Type B pancreatic cell (in vitro differentiated cells): Measurements from ENCODE around the gene C1QL4. TPM values are rescaled to one million over a fixed set of nuclear protein-coding genes. Genes with fewer than 3 reads are reported as not detected.

ENCODE experiments used
- DNase-seq: peaks from one replicate; pipeline ENCODE4 v3.0.0; 2021; ENCODE audit warnings: mixed read lengths; ENCODE audit not compliant: unreplicated experiment; ENCODE audit errors: extremely low spot score
- H3K27ac Mint-ChIP-seq: 2 replicates; pipeline ENCODE4 v1.8.0; 2021; ENCODE audit warnings: mild to moderate bottlenecking, mixed read lengths
- H3K27me3 Mint-ChIP-seq: 2 replicates; pipeline ENCODE4 v1.8.0; 2021; ENCODE audit warnings: mixed read lengths
- H3K36me3 Mint-ChIP-seq: 2 replicates; pipeline ENCODE4 v1.8.0; 2021; ENCODE audit warnings: mixed read lengths
- H3K4me1 Mint-ChIP-seq: one replicate; pipeline ENCODE4 v1.8.0; 2021; ENCODE audit warnings: mixed read lengths; ENCODE audit not compliant: unreplicated experiment
- H3K4me3 Mint-ChIP-seq: 2 replicates; pipeline ENCODE4 v1.8.0; 2021; ENCODE audit warnings: mild to moderate bottlenecking, mixed read lengths
- H3K9me3 Mint-ChIP-seq: 2 replicates; pipeline ENCODE4 v1.8.0; 2021; ENCODE audit warnings: mixed read lengths
- total RNA-seq: library from RNA; stranded (reverse); gene quantifications from 2 replicates; pipeline ENCODE4 v1.2.1, GENCODE V29; 2021; ENCODE audit warnings: low replicate concordance
- TF ChIP-seq, protein P1 (sequence below): fragments of 200-600 bp; sonication (generic); conservative IDR thresholded peaks from 2 replicates; pipeline ENCODE4 v1.5.0; 2021; ENCODE audit warnings: antibody characterized with exemption, mild to moderate bottlenecking

The C1QL4 gene
- total RNA-seq, 1 donor from 2014 or later, result 1.2 TPM

DNA sequence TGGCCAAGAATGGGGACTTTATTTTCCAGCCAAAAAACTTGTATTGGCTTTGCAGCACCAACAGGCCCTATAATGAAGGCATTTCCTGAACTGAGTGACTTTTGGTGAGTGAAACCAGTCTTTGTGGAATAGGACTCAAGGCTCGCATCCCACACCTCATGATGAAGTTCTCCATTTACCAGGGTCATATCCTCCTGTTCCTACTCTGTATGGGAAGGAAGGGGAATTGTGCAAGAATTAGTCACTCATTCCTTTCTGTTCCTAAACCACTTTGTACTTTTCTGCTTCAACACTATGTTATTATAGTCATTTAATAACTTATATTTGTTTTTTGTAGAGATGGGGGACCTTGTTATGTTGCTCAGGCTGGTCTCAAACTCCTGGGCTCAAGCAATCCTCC is 28.0 kb upstream of the C1QL4 start:
- H3K36me3 Mint-ChIP-seq, result no peaks in the 10 kb centered on the region
- peaks cover 18% of the 10 kb centered on the region for H3K4me1 Mint-ChIP-seq
- no peak overlapping the region for H3K27ac Mint-ChIP-seq
- H3K9me3 Mint-ChIP-seq, result no peaks in the 10 kb centered on the region
- TF ChIP-seq, protein P1, sequence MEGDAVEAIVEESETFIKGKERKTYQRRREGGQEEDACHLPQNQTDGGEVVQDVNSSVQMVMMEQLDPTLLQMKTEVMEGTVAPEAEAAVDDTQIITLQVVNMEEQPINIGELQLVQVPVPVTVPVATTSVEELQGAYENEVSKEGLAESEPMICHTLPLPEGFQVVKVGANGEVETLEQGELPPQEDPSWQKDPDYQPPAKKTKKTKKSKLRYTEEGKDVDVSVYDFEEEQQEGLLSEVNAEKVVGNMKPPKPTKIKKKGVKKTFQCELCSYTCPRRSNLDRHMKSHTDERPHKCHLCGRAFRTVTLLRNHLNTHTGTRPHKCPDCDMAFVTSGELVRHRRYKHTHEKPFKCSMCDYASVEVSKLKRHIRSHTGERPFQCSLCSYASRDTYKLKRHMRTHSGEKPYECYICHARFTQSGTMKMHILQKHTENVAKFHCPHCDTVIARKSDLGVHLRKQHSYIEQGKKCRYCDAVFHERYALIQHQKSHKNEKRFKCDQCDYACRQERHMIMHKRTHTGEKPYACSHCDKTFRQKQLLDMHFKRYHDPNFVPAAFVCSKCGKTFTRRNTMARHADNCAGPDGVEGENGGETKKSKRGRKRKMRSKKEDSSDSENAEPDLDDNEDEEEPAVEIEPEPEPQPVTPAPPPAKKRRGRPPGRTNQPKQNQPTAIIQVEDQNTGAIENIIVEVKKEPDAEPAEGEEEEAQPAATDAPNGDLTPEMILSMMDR, result no peak
- no peak for DNase-seq
- no peak overlapping the region for H3K4me3 Mint-ChIP-seq
- no peaks in the 10 kb centered on the region for H3K27me3 Mint-ChIP-seq

DNA sequence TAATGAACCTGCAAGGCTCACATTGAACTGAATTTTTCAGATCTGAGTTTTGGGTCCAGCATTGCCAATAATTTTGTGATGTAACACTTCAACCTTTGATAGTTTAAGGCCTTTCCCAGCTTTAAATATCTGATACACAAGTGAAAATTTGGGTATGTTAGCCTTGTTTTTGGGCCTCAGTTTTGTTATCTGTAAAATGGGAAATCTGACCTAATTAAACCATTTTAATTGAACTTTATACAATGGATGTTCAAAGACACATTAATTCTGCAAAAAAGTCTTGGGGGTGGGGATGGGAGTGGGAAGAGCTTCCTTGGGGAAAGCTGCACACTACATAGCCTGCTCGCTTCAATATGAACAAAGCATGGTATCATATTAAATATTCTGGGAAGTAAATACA is 25.1 kb upstream of the C1QL4 start:
- peaks cover 11% of the 10 kb centered on the region for H3K4me1 Mint-ChIP-seq
- H3K27me3 Mint-ChIP-seq, result peaks cover 3% of the 10 kb centered on the region
- H3K4me3 Mint-ChIP-seq, result no peak overlapping the region
- TF ChIP-seq, protein P1, result no peak
- no peak for DNase-seq
- H3K27ac Mint-ChIP-seq, result no peak overlapping the region
- no peaks in the 10 kb centered on the region for H3K9me3 Mint-ChIP-seq
- H3K36me3 Mint-ChIP-seq, result no peaks in the 10 kb centered on the region

DNA sequence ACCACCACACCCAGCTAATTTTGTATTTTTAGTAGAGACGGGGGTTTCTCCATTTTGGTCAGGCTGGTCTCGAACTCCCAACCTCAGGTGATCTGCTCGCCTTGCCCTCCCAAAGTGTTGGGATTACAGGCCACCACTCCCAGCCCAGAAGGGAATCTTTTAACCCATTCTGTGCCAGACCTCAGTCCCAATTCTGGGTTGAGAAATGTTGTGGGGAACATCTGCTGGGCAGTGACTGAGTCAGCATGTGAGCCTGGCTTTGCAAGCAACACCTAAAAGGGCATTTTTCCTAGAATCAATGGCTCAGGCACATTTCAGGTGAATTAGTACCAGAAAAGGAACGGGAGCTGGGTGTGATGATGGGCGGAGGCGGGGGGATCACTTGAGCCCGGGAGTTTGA is 22.7 kb upstream of the C1QL4 start:
- H3K27ac Mint-ChIP-seq, result no peak overlapping the region
- H3K27me3 Mint-ChIP-seq, result peaks cover 10% of the 10 kb centered on the region
- peaks cover 11% of the 10 kb centered on the region for H3K4me1 Mint-ChIP-seq
- H3K36me3 Mint-ChIP-seq, result no peaks in the 10 kb centered on the region
- DNase-seq, result no peak
- H3K4me3 Mint-ChIP-seq, result no peak overlapping the region
- TF ChIP-seq, protein P1, result no peak
- no peaks in the 10 kb centered on the region for H3K9me3 Mint-ChIP-seq

DNA sequence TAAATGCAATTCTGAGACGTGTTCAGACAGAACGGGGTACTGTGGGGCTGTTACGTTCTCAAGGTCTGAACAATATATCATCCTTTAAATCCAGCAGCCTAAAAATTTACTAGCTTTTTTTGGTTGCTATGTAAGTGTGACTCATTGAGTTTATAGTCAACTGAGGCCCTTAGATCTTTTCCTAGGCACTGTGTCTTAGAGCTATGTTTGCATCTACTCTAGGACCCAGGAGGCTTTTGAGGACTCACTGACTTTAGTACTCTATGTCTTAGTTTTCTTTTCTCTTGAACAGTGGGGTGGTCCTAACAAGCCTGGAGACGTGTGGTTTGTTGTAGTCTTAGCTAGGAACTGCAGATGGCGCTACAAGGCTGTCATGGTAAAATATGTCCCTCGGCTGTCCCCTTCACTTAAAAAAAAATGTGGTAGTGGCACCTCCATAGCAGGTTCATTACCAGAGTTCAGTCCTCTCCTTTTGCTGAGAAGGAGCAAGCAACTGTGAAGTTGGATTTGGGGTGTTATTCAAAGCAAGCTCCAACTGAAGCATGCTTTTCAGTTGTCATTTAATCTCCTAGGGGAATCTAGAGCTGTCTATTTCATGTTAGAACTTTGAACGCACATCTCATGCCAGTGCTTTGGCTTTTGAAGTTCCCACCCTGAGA is 21.6 kb upstream of the C1QL4 start:
- Mint-ChIP-seq H3K4me1 (peaks cover 11% of the 10 kb centered on the region), H3K27me3 (peaks cover 13% of the 10 kb centered on the region), H3K4me3 (no peak overlapping the region), H3K9me3 (no peaks in the 10 kb centered on the region), H3K36me3 (no peaks in the 10 kb centered on the region), H3K27ac (no peak overlapping the region)
- TF ChIP-seq, protein P1, result peak; percentile 89
- DNase-seq, result peak; percentile 51

- H3K27me3 Mint-ChIP-seq, result peaks cover 22% of the 10 kb centered on the region
- no peak overlapping the region for H3K27ac Mint-ChIP-seq
- H3K4me1 Mint-ChIP-seq, result peaks cover 11% of the 10 kb centered on the region
- no peak for DNase-seq
- TF ChIP-seq, protein P1, result peak; percentile 75
- no peaks in the 10 kb centered on the region for H3K9me3 Mint-ChIP-seq
- no peak overlapping the region for H3K4me3 Mint-ChIP-seq
- no peaks in the 10 kb centered on the region for H3K36me3 Mint-ChIP-seq
These were observed 20.2 kb upstream of the C1QL4 start for GRCh38 chr12:49357103-49357678.
